Upper lobe of left lung (tissue), 6 donors: ENCODE measurements around the gene IGSF8. TPM values are rescaled to one million over a fixed set of nuclear protein-coding genes. Genes with fewer than 3 reads are reported as not detected.

Source experiments
- ATAC-seq, 2 donors: fragments of 200-7000 bp; cut with Tn5 transposase; one replicate each; pipeline ENCODE4 v1.9.1; 2022; ENCODE audit warnings: mild to moderate bottlenecking in 2 of 2, moderate library complexity in 2 of 2; ENCODE audit not compliant: low FRiP score in 2 of 2
- DNase-seq, 2 donors: peaks; one replicate each; pipeline ENCODE4 v3.0.0-alpha.2; 2019 to 2020
- H3K27ac ChIP-seq, 4 donors: fragments of 200-600 bp; sonication (generic); one replicate each; pipeline ENCODE4 v1.5.1; 2016 to 2019
- H3K27me3 ChIP-seq, 4 donors: fragments of 200-600 bp; sonication (generic); one replicate each; pipeline ENCODE4 v1.5.1; 2017 to 2019
- H3K36me3 ChIP-seq, 4 donors: fragments of 200-600 bp; sonication (generic); one replicate each; pipeline ENCODE4 v1.5.1; 2016 to 2019
- H3K4me1 ChIP-seq, 4 donors: fragments of 200-600 bp; sonication (generic); one replicate each; pipeline ENCODE4 v1.5.1; 2018 to 2019
- H3K4me3 ChIP-seq, 4 donors: fragments of 200-600 bp; sonication (generic); one replicate each; pipeline ENCODE4 v1.5.1; 2017 to 2019; ENCODE audit warnings: mild to moderate bottlenecking in 2 of 4, moderate library complexity in 1 of 4
- H3K9me3 ChIP-seq, 4 donors: fragments of 200-600 bp; sonication (generic); one replicate each; pipeline ENCODE4 v1.5.1; 2018 to 2019
- CTCF ChIP-seq, 6 experiments: fragments of 450-650 bp in 4 of 6; fragments of 200-600 bp in 2 of 6; sonication (generic) in 2 of 6; IDR thresholded peaks; one replicate each; pipeline ENCODE4 v1.5.1; 2016 to 2019; ENCODE audit warnings: antibody characterized with exemption in 6 of 6
- EP300 ChIP-seq, 4 donors: sonication (generic); formaldehyde crosslinking; IDR thresholded peaks; one replicate each; pipeline ENCODE4 v1.5.1; 2017; ENCODE audit warnings: antibody characterized with exemption in 4 of 4, control low read depth in 2 of 4
- POLR2A ChIP-seq, 4 donors: fragments of 450-650 bp; IDR thresholded peaks; one replicate each; pipeline ENCODE4 v1.5.1; 2016 to 2017; ENCODE audit warnings: antibody characterized with exemption in 4 of 4, mild to moderate bottlenecking in 2 of 4
- POLR2AphosphoS5 ChIP-seq, 2 donors: sonication (generic); formaldehyde crosslinking; IDR thresholded peaks; one replicate each; pipeline ENCODE4 v1.5.1; 2017; ENCODE audit warnings: antibody characterized with exemption in 2 of 2
- WGBS, 2 donors: methylation state at CpG; one replicate each; pipeline ENCODE4 v1.1.5; 2017 to 2018; 5-methylcytosine and 5-hydroxymethylcytosine counted together
- total RNA-seq, 6 donors: library from RNA; depleted of rRNA in 4 of 6; stranded (reverse); fragments of >200 nt in 4 of 6; gene quantifications; one replicate each; pipeline versions ENCODE4 v1.1.0 to v1.2.1, GENCODE V29; 2016 to 2021
- donor health status: DM: no; HTN: no; CAD: no; lungs with moderate emphysema.
- donor health status: DM: no; HTN: yes; CAD: no; lungs with severe emphysema.

IGSF8 gene
- total RNA-seq, 6 donors from 2014 or later: 13.6 to 43.8 (median 36.9) TPM

- Histone ChIP-seq H3K9me3 (no peaks in the 10 kb centered on the region), H3K27ac (no peak overlapping the region), H3K36me3 (no peaks in the 10 kb centered on the region), H3K4me1 (peaks cover 0 to 12% (median 8%) of the 10 kb centered on the region in 4 donors), H3K27me3 (peaks cover 0 to 20% (median 9%) of the 10 kb centered on the region in 4 donors), H3K4me3 (no peak overlapping the region)
- no peak for DNase-seq
- no peak for TF ChIP-seq EP300 (IDR thresholded peaks at IDR 0.05)
- no peak for TF ChIP-seq POLR2AphosphoS5 (IDR thresholded peaks at IDR 0.05)
- no peak for TF ChIP-seq POLR2A (IDR thresholded peaks at IDR 0.05)
- no peak for TF ChIP-seq CTCF (IDR thresholded peaks at IDR 0.05)
- ATAC-seq: no peak
- 58 to 78% methylated on average over 2 of the region's 2 CpGs for WGBS, 2 donors
Observed at GRCh38 chr1:160082487-160082886, 15.9 kb downstream of the IGSF8 start.

- whole genome bisulfite sequencing, 2 donors: 25 to 28% methylated on average over 5 to 14 of the region's 14 CpGs
- Histone ChIP-seq H3K36me3 (no peaks in the 10 kb centered on the region), H3K4me1 (peaks cover 0 to 12% (median 8%) of the 10 kb centered on the region in 4 donors), H3K27me3 (peaks cover 0 to 20% (median 9%) of the 10 kb centered on the region in 4 donors), H3K4me3 (no peak within 1 kb of the TSS), H3K27ac (no peak within 1 kb of the TSS), H3K9me3 (no peaks in the 10 kb centered on the region)
- TF ChIP-seq POLR2AphosphoS5 (IDR thresholded peaks at IDR 0.05): no peak
- no peak for TF ChIP-seq CTCF (IDR thresholded peaks at IDR 0.05)
- no peak for TF ChIP-seq EP300 (IDR thresholded peaks at IDR 0.05)
- TF ChIP-seq POLR2A (IDR thresholded peaks at IDR 0.05): no peak
- no peak for ATAC-seq
- DNase-seq: no peak
Observed at GRCh38 chr1:160081261-160081936, 17.0 kb downstream of the IGSF8 start, which contains the start of gene KCNJ9. Gene KCNJ9, plus strand, starts transcription at chr1:160081538. Its CDS starts 2,493 bp downstream, at chr1:160084031.

GRCh38 chr1:160080381-160081100 lies 17.9 kb downstream of the IGSF8 start:
- H3K9me3 ChIP-seq: no peaks in the 10 kb centered on the region
- TF ChIP-seq POLR2A (IDR thresholded peaks at IDR 0.05) (no peak), POLR2AphosphoS5 (IDR thresholded peaks at IDR 0.05) (no peak), CTCF (IDR thresholded peaks at IDR 0.05) (no peak), EP300 (IDR thresholded peaks at IDR 0.05) (no peak)
- H3K36me3 ChIP-seq: no peaks in the 10 kb centered on the region
- no peak overlapping the region for H3K27ac ChIP-seq
- ATAC-seq: no peak
- no peak overlapping the region for H3K4me3 ChIP-seq
- H3K4me1 ChIP-seq: peaks cover 0 to 12% (median 8%) of the 10 kb centered on the region in 4 donors
- 56 to 60% methylated on average over 6 of the region's 6 CpGs for WGBS, 2 donors
- peaks cover 0 to 20% (median 9%) of the 10 kb centered on the region in 4 donors for H3K27me3 ChIP-seq
- no peak for DNase-seq

- Histone ChIP-seq H3K36me3 (no peaks in the 10 kb centered on the region), H3K27ac (no peak overlapping the region), H3K9me3 (no peaks in the 10 kb centered on the region), H3K27me3 (peaks cover 0 to 20% (median 9%) of the 10 kb centered on the region in 4 donors), H3K4me1 (peaks cover 0 to 12% (median 8%) of the 10 kb centered on the region in 4 donors), H3K4me3 (no peak overlapping the region)
- WGBS, 2 donors: 62 to 67% methylated on average over 4 of the region's 4 CpGs
- TF ChIP-seq EP300 (IDR thresholded peaks at IDR 0.05) (no peak), POLR2A (IDR thresholded peaks at IDR 0.05) (no peak), POLR2AphosphoS5 (IDR thresholded peaks at IDR 0.05) (no peak), CTCF (IDR thresholded peaks at IDR 0.05) (no peak)
- DNase-seq (no peak), ATAC-seq (no peak)
Observed at GRCh38 chr1:160079448-160079847, 19.0 kb downstream of the IGSF8 start.
